Subcutaneous adipose tissue (tissue), 4 donors: ENCODE measurements around the gene CREB3L1. TPM values are rescaled to one million over a fixed set of nuclear protein-coding genes. Genes with fewer than 3 reads are reported as not detected.

Experiments used
- CTCF ChIP-seq: fragments of 450-650 bp; IDR thresholded peaks from one replicate; pipeline ENCODE4 v1.5.1; 2016; ENCODE audit warnings: low read depth, mild to moderate bottlenecking, control low read depth, antibody characterized with exemption, moderate library complexity
- total RNA-seq, 4 donors: library from RNA; depleted of rRNA; stranded (reverse); fragments of >200 nt; gene quantifications; one replicate each; pipeline ENCODE4 v1.1.0, GENCODE V29; 2016

CREB3L1 gene
- total RNA-seq, 4 donors from 2014 or later, result 0.44 to 4.9 (median 2.5) TPM

GRCh38 chr11:46242952-46243795, 34.3 kb upstream of the CREB3L1 start:
- TF ChIP-seq CTCF, result no peak

GRCh38 chr11:46243796-46244109, 33.7 kb upstream of the CREB3L1 start:
- no peak for TF ChIP-seq CTCF

- no peak for TF ChIP-seq CTCF
Observed at GRCh38 chr11:46246521-46246920, 30.9 kb upstream of the CREB3L1 start.

- TF ChIP-seq CTCF, result no peak
Observed at GRCh38 chr11:46247090-46247489, 30.4 kb upstream of the CREB3L1 start.

GRCh38 chr11:46247659-46248058, 29.8 kb upstream of the CREB3L1 start:
- TF ChIP-seq CTCF, result no peak

- TF ChIP-seq CTCF, result no peak
Observed at GRCh38 chr11:46248289-46249102, 29.0 kb upstream of the CREB3L1 start.
